GM12878 (cell line): ENCODE measurements around the gene KLHL7. TPM values are rescaled to one million over a fixed set of nuclear protein-coding genes. Genes with fewer than 3 reads are reported as not detected.

Experiments
- ATAC-seq: fragments of 200-7000 bp; cut with Tn5 transposase; 3 replicates; pipeline ENCODE4 v1.9.1; 2020; ENCODE audit warnings: mild to moderate bottlenecking, moderate library complexity
- BruUV-seq: library from RNA; stranded (reverse); fragments of 400-500 nt; replicated peaks from 2 replicates; lab custom pipeline; 2021; lab: Mats Ljungman, UMichigan
- CTCF ChIA-PET: fragments of 300-600 bp; sonication (Branson Sonifier 250); formaldehyde crosslinking; extraction: SDS; loops from one replicate; lab custom pipeline; 2021; ENCODE audit warnings: inconsistent platforms; lab: Yijun Ruan, JAX
- POLR2A ChIA-PET: fragments of 350-600 bp; formaldehyde crosslinking; extraction: SDS; loops from one replicate; lab custom pipeline; 2021; ENCODE audit warnings: inconsistent platforms; lab: Charles Lee
- RAD21 ChIA-PET: fragments of 300-600 bp; sonication (Branson Sonifier 250); formaldehyde crosslinking; loops from one replicate; lab custom pipeline; 2023; ENCODE audit warnings: antibody characterized with exemption; ENCODE audit not compliant: unreplicated experiment; lab: Charles Lee
- SMC1A ChIA-PET: fragments of 300-600 bp; sonication (Branson Sonifier 250); formaldehyde crosslinking; loops from one replicate; lab custom pipeline; 2023; ENCODE audit not compliant: unreplicated experiment, uncharacterized antibody; lab: Charles Lee
- DNase-seq: peaks from one replicate; pipeline ENCODE4 v3.0.0-alpha.2; 2011; ENCODE audit warnings: low read depth, low spot score
- FAIRE-seq: peaks from 3 replicates; lab custom pipeline; 2011; peaks lifted over from hg19 to GRCh38; lab: Jason Lieb, UNC
- H2AFZ ChIP-seq: 2 replicates; pipeline ENCODE4 v1.6.0; 2011; ENCODE audit warnings: low read depth, low read length, control low read depth; ENCODE audit not compliant: control insufficient read depth
- H3K27ac ChIP-seq: 2 replicates; pipeline ENCODE4 v1.5.1; 2011; ENCODE audit warnings: control low read depth; ENCODE audit not compliant: control insufficient read depth, insufficient read depth
- H3K27me3 ChIP-seq, 2 experiments: replicated peaks in 1 of 2; 2 replicates each; pipeline versions ENCODE4 v1.6.0 to v1.6.1; 2011; ENCODE audit warnings: low read length in 1 of 2; ENCODE audit not compliant: control insufficient read depth in 2 of 2, insufficient read depth in 2 of 2
- H3K36me3 ChIP-seq, 2 experiments: 2 replicates each; pipeline ENCODE4 v1.5.1; 2011; ENCODE audit warnings: low read length in 1 of 2; ENCODE audit not compliant: control insufficient read depth in 2 of 2, insufficient read depth in 2 of 2
- H3K4me1 ChIP-seq: 2 replicates; pipeline ENCODE4 v1.6.1; 2011; ENCODE audit warnings: mild to moderate bottlenecking, low read length, moderate library complexity, mixed read lengths; ENCODE audit not compliant: control insufficient read depth, insufficient read depth
- H3K4me2 ChIP-seq: 2 replicates; pipeline ENCODE4 v1.6.0; 2011; ENCODE audit warnings: control low read depth; ENCODE audit not compliant: control insufficient read depth, insufficient read depth
- H3K4me3 ChIP-seq: fragments of 200-600 bp; sonication (generic); 2 replicates; pipeline ENCODE4 v1.5.1; 2016
- H3K79me2 ChIP-seq: 2 replicates; pipeline ENCODE4 v1.6.0; 2011; ENCODE audit warnings: low read length; ENCODE audit not compliant: control insufficient read depth, insufficient read depth
- H3K9ac ChIP-seq: 2 replicates; pipeline ENCODE4 v1.8.0; 2011; ENCODE audit warnings: low read length, control low read depth, mixed read lengths; ENCODE audit not compliant: control insufficient read depth, insufficient read depth
- H3K9me3 ChIP-seq: replicated peaks from 3 replicates; pipeline ENCODE4 v1.5.1; 2011; ENCODE audit warnings: mild to moderate bottlenecking, low read length; ENCODE audit not compliant: control insufficient read depth, insufficient read depth
- H4K20me1 ChIP-seq: 2 replicates; pipeline ENCODE4 v1.6.0; 2011; ENCODE audit not compliant: control insufficient read depth, insufficient read depth
- ASH2L ChIP-seq: fragments of 300-600, 200-600 bp; sonication (generic); IDR thresholded peaks from 2 replicates; pipeline ENCODE4 v1.6.1; 2017; ENCODE audit warnings: low read depth, mild to moderate bottlenecking, borderline replicate concordance
- ATF3 ChIP-seq: IDR thresholded peaks from 2 replicates; pipeline ENCODE4 v1.6.1; 2011; ENCODE audit warnings: low read depth, mild to moderate bottlenecking, low read length, moderate library complexity, borderline replicate concordance; ENCODE audit errors: extremely low read depth
- EP300 ChIP-seq, 2 experiments: fragments of 150-350 bp in 1 of 2; IDR thresholded peaks; 2 replicates each; pipeline ENCODE4 v1.6.1; 2011 to 2012; ENCODE audit warnings: low read depth in 2 of 2, low read length in 2 of 2, borderline replicate concordance in 1 of 2, improper control_type of control experiment in 1 of 2, inconsistent platforms in 1 of 2; ENCODE audit not compliant: control insufficient read depth in 1 of 2
- GATAD2B ChIP-seq: fragments of 450-650 bp; conservative IDR thresholded peaks from 2 replicates; pipeline ENCODE4 v1.6.1; 2017; ENCODE audit warnings: low read depth, mild to moderate bottlenecking, moderate library complexity
- MLLT1 ChIP-seq: fragments of 450-650 bp; IDR thresholded peaks from 2 replicates; pipeline ENCODE4 v1.6.1; 2016; ENCODE audit warnings: mild to moderate bottlenecking
- MTA2 ChIP-seq: fragments of 450-650 bp; IDR thresholded peaks from 2 replicates; pipeline ENCODE4 v1.6.1; 2016; ENCODE audit warnings: low read depth, mild to moderate bottlenecking, moderate library complexity
- PRDM15 ChIP-seq: fragments of 450-650 bp; formaldehyde crosslinking; IDR thresholded peaks from 2 replicates; pipeline ENCODE4 v1.4.0; 2020; ENCODE audit warnings: mild to moderate bottlenecking, moderate library complexity
- YY1 ChIP-seq: IDR thresholded peaks from 2 replicates; pipeline ENCODE4 v1.6.1; 2011; ENCODE audit warnings: low read depth, mild to moderate bottlenecking, low read length
- ZNF207 ChIP-seq: fragments of 450-650 bp; IDR thresholded peaks from 2 replicates; pipeline ENCODE4 v1.6.1; 2014; ENCODE audit warnings: antibody characterized with exemption, mild to moderate bottlenecking, borderline replicate concordance
- ZNF217 ChIP-seq: fragments of 450-650 bp; IDR thresholded peaks from 2 replicates; pipeline ENCODE4 v1.6.1; 2017; ENCODE audit warnings: antibody characterized with exemption, mild to moderate bottlenecking
- WGBS: methylation state at CpG from one replicate; pipeline ENCODE4 v1.1.6; 2016; ENCODE audit warnings: low lambda C conversion rate; ENCODE audit not compliant: insufficient replicate concordance, insufficient coverage; ENCODE audit errors: missing lambda C conversion rate; 5-methylcytosine and 5-hydroxymethylcytosine counted together
- in situ Hi-C: fragments of 300-500 bp; cut with MboI; formaldehyde crosslinking; loops from 9 replicates; pipeline ENCODE4 v1.14.3; 2018; ENCODE audit warnings: mixed read lengths
- intact Hi-C: fragments of 100-400 bp; cut with micrococcal nuclease; formaldehyde crosslinking; loops from one replicate; pipeline ENCODE4 v1.14.2; 2022; ENCODE audit not compliant: unreplicated experiment
- polyA plus RNA-seq, 11 experiments: library from polyadenylated mRNA; depleted of rRNA in 4 of 11; unstranded in 6 of 11; stranded (reverse) in 5 of 11; fragments of >200 nt; fragmentation: Nextera tagmentation in 4 of 11; fragmentation: Illumina TruSeq in 1 of 11; extraction: Ambion mirVana in 4 of 11; extraction: Trizol in 1 of 11; gene quantifications; 1 replicate in 1 of 11; 2 replicates in 10 of 11; pipeline versions ENCODE4 v1.2.1 to v1.2.3, GENCODE V29; 2011 to 2016; ENCODE audit warnings: inconsistent platforms in 2 of 11, missing spikeins in 2 of 11, low read depth in 1 of 11
- total RNA-seq, 4 experiments: library from RNA; depleted of rRNA in 3 of 4; stranded (reverse); fragments of >200 nt in 3 of 4; fragmentation: Illumina TruSeq in 1 of 4; extraction: Trizol in 1 of 4; gene quantifications; 2 replicates each; pipeline versions ENCODE4 v1.2.1 to v1.2.3, GENCODE V29; 2013 to 2021
- TF ChIP-seq, protein P1 (sequence below): fragments of 450-650 bp; IDR thresholded peaks from 2 replicates; pipeline ENCODE4 v1.6.1; 2017; ENCODE audit warnings: mild to moderate bottlenecking
- TF ChIP-seq, protein P2 (sequence below): IDR thresholded peaks from 2 replicates; pipeline ENCODE4 v1.6.1; 2012; ENCODE audit warnings: mild to moderate bottlenecking, low read depth, low read length

Gene KLHL7
- total and polyA plus RNA-seq, 10 of the 15 experiments (the other 5 are each of a cell fraction or from before 2014, with no cell fraction given), result 6.4 to 38.7 (median 20.9) TPM

- BruUV-seq, result no TSS peak
- FAIRE-seq (no peak), DNase-seq (no peak), ATAC-seq (no peak)
- Histone ChIP-seq H3K4me1 (no peaks in the 10 kb centered on the region), H3K9me3 (no peaks in the 10 kb centered on the region), H3K9ac (no peak overlapping the region), H2AFZ (no peak overlapping the region), H3K4me2 (no peak overlapping the region), H3K27ac (no peak overlapping the region), H3K4me3 (no peak overlapping the region), H3K27me3 (no peaks in the 10 kb centered on the region), H3K36me3 (no peaks in the 10 kb centered on the region), H4K20me1 (no peaks in the 10 kb centered on the region)
- intact Hi-C loops (no loop called here), in situ Hi-C loops (no loop called here)
- POLR2A ChIA-PET, result interaction anchor here (1.1 kb wide), 1 partner anchor 29 kb away, joined by 3 read pairs; no protein-coding TSS in a partner anchor
- SMC1A ChIA-PET, result interaction anchor here (0.8 kb wide), 1 partner anchor 9 kb away, joined by 3 read pairs; no protein-coding TSS in a partner anchor
- 95% methylated on average over 1 of the region's 1 CpG for WGBS
- RAD21 ChIA-PET, result no interaction called here
- CTCF ChIA-PET, result interaction anchor here (0.7 to 1.1 kb wide), 3 partner anchors 12 to 50 kb away, joined by 3 to 4 read pairs (median 3); no protein-coding TSS in a partner anchor
- TF ChIP-seq ATF3 (no peak), ZNF207 (no peak), GATAD2B (no peak), YY1 (no peak), MTA2 (no peak), EP300 (IDR thresholded peaks at IDR 0.05; ENCODE audit: borderline replicate concordance in 1 of 2, control insufficient read depth in 1 of 2, low read depth in 2 of 2, low read length in 2 of 2) (no peak), PRDM15 (CRISPR knock-in tag) (no peak), ASH2L (no peak), MLLT1 (no peak), ZNF217 (no peak)
- TF ChIP-seq, protein P1, sequence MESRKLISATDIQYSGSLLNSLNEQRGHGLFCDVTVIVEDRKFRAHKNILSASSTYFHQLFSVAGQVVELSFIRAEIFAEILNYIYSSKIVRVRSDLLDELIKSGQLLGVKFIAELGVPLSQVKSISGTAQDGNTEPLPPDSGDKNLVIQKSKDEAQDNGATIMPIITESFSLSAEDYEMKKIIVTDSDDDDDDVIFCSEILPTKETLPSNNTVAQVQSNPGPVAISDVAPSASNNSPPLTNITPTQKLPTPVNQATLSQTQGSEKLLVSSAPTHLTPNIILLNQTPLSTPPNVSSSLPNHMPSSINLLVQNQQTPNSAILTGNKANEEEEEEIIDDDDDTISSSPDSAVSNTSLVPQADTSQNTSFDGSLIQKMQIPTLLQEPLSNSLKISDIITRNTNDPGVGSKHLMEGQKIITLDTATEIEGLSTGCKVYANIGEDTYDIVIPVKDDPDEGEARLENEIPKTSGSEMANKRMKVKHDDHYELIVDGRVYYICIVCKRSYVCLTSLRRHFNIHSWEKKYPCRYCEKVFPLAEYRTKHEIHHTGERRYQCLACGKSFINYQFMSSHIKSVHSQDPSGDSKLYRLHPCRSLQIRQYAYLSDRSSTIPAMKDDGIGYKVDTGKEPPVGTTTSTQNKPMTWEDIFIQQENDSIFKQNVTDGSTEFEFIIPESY, result no peak
- TF ChIP-seq, protein P2, sequence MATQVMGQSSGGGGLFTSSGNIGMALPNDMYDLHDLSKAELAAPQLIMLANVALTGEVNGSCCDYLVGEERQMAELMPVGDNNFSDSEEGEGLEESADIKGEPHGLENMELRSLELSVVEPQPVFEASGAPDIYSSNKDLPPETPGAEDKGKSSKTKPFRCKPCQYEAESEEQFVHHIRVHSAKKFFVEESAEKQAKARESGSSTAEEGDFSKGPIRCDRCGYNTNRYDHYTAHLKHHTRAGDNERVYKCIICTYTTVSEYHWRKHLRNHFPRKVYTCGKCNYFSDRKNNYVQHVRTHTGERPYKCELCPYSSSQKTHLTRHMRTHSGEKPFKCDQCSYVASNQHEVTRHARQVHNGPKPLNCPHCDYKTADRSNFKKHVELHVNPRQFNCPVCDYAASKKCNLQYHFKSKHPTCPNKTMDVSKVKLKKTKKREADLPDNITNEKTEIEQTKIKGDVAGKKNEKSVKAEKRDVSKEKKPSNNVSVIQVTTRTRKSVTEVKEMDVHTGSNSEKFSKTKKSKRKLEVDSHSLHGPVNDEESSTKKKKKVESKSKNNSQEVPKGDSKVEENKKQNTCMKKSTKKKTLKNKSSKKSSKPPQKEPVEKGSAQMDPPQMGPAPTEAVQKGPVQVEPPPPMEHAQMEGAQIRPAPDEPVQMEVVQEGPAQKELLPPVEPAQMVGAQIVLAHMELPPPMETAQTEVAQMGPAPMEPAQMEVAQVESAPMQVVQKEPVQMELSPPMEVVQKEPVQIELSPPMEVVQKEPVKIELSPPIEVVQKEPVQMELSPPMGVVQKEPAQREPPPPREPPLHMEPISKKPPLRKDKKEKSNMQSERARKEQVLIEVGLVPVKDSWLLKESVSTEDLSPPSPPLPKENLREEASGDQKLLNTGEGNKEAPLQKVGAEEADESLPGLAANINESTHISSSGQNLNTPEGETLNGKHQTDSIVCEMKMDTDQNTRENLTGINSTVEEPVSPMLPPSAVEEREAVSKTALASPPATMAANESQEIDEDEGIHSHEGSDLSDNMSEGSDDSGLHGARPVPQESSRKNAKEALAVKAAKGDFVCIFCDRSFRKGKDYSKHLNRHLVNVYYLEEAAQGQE, result no peak
- TF ChIP-seq, all 136 proteins: peak for 0
- H3K79me2 ChIP-seq, result no peaks in the 10 kb centered on the region
These were observed 30.2 kb downstream of the KLHL7 start for GRCh38 chr7:23135755-23136154.
